HG02981 (cell line): ENCODE data around the gene KCNQ1OT1.

Experiments used
- ATAC-seq: cut with Tn5 transposase; IDR thresholded peaks from one replicate; pipeline ENCODE4 v1.9.1; 2021; ENCODE audit warnings: mild to moderate bottlenecking, moderate library complexity; ENCODE audit not compliant: unreplicated experiment

Gene KCNQ1OT1

DNA sequence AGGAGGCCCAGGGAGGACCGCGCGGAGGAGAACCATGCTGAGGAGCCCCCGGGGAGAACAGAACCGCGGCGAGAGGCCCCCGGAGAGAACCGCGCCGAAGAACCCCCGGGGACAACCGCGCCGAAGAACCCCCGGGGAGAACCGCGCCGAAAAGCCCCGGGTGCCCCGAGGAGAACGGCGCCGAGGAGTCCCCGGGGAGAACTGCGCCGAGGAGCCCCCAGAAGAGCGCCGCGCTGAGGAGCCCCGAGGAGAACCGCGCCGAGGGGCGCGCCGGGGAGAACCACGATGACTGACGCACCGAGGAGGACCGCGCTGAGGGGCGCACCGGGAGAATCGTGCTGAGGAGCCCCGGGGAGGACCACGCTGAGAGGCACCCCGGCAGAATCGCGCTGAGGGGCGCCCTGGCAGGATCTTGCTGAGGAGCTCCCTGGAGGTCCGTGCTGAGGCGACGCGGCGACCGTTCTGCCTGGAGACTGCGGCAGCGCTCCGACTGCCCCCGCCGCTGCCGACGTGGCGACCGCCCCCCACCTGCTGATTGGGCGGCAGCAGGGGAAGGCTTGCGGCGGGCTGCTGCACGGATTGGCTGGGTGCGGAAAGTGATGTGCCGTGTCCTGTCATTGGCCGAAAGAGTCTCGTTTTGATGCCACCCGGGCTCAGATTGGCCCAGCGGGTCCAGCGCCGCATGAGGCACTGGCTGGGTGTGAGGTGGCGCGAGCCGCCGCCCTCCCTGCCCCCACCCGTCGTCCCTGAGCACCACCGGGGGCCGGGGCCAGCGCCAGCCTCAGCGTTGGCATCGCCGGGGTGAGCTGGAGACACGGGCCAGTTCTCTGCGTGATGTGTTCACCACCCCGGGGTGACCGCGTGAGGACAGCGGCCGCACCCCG lies at the start of gene KCNQ1OT1:
Gene KCNQ1OT1, minus strand, starts transcription at position 464 of the 884 bp plus-strand sequence.
- ATAC-seq, result peak; percentile 86

DNA sequence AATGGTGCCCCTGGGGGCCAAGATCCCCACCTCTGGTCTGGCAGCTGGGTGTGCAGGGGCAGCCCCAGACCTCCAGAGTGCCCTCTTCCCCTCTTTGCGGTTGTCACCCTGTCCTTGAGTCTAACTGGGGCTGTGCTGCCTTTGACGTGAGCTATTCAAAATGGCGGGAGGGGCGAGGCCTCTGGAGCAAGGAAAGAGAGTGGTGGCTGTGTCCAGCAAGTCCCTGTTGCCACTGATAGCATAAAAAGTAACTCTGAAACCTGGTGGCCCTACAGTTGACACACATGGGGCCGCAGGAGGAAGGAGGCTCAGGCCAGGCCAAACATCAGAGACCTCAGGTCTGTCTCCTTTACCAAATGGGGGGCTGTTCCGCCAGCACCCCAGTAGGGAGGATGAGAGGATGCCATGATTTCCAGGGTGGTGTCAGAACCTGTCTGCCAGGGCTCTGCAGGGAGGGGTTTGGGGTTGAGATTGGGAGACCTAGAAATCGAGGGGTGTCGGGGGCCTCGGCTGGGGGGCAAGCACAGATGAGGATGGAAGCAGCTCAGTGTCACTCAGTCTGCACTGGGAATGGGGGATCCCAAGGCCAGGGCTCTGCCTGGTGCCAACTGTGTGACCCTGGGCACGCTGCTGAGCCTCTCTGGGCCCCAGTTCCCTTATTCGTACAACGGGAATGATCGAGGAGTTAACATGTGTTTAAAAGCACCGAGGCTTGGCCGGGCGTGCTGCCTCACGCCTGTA lies 49.2 kb upstream of the KCNQ1OT1 start:
- ATAC-seq, result no peak

DNA sequence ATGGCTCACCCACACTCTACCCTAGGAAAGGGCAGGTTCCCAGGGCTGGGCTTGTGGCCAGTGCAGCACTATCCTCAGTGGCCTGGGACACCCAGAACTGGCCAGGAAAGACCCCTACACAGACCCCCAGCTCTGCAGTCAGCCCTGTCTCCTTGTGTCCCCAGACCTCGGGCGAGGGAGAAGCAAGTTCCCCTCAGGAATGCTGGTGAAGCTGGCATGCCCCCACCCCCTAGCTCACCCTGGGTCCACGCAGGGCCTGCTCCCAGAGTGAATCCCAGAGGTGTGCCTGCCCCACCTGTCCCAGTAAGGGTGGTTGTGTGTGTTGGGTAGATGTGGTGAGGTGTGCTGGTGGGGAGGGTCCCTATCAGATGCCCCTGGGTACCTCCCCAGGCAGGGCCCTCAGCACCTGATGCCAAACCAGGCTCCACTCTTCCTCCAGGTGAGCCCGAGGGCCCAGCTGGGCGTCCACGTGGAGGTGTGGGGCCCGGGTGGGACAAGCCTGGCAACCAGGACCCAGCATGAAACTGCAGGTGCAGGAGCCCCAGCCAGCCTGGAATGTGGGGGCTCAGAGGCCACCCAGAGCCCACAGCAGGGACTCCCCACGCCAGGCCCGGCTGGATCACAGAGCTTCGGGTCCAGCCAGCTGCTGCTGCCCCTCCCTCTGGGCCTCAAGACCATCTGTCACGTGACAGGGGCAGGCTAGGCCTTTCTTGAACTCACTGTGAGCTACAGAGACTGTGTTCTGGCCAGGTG lies 48.4 kb upstream of the KCNQ1OT1 start:
- ATAC-seq, result no peak

DNA sequence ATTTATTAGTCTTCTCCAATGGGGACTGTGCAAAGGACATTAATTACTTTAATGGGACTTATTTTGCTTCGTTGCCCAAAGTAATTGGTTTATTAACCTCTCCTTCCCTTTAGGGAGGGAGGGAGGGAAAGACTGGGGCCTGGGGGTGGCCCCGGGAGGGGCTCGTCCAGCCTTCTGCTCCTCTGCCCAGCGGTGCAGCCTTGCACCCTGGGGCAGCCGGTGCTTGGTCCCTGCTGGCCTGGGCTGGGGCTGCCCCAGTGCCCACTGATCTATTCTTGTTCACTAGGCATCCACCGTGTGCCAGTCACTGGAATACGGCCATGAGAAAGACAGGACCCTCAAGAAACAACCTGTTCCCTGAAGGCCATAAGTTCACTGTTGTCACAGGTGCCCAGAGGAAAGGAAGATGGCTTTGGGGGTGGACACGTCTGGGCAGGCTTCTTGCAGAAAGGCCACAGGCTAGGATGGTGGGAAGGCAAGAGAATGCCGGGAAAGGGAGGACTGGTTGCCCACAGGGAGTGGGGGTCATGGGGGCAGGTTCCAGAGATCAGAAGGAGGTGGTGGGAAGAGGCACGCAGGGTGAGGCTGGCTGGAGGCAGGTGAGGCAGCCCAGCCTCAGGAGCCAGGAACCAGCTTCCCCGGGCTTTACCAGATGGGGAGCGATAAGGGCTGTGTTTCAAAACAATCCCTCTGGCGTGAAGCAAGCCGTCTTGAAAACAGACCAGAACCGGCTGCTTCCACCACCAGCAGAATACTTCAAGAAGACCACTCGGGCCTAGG lies 47.6 kb upstream of the KCNQ1OT1 start:
- ATAC-seq, result no peak

DNA sequence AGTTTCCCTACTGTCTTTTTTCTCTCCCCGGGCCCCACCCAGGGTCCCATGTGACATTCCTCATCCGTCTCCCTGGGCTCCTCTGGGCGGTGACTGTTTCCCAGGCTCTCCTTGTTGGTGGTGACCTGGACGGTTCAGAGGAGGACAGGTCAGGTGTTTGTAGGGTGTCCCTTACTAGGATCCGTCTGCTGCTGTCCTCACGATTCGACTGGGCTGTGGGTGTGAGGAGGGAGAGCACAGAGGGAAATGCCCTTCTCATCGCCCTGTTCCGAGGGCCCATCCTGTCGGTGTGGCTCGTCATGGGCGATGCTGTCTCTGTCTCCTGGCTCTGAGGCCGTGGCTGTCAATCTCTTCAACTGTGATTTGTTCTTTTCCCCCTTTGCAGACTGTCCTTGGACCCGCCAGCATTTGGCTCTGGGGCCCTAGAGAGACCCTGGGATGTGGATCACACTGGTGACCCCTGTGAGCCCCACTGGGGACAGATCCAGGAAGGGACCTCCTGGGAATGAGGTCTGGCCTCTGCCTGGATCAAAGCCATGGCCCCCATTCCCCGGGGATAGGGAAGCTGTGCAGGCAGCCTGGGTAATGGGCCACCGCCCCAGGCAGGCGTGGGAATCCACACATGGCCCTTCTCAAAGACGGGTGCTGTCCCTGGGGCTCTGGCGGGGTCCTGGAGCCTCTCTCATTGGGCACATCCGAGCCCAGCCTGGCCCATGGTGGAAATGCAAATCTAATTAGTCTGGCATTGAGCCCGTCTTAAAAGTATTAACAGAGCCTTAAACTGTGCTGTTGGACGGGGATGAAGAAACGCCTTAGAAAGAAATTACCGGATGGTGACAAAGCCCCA lies 46.8 kb upstream of the KCNQ1OT1 start:
- ATAC-seq, result no peak

DNA sequence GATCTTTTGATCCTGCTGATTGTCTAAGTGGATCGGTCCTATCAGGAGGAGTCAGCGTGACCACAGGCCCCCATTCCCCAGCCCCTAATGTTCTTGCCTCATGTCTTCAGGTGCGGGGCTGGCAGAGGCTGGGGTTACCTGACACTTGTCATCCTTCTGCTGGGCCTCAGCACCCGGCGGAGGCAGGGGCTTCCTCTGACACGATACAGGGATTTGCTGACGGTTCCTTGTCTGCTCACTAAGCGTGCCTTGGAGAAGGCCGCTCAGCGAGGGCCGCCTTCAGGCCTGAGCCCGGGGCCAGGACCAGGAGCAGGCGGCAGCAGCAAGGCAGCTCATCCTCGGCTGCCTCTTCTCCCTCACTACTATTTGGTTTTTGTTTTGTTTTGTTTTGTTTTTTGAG lies 45.7 kb upstream of the KCNQ1OT1 start:
- ATAC-seq, result no peak

DNA sequence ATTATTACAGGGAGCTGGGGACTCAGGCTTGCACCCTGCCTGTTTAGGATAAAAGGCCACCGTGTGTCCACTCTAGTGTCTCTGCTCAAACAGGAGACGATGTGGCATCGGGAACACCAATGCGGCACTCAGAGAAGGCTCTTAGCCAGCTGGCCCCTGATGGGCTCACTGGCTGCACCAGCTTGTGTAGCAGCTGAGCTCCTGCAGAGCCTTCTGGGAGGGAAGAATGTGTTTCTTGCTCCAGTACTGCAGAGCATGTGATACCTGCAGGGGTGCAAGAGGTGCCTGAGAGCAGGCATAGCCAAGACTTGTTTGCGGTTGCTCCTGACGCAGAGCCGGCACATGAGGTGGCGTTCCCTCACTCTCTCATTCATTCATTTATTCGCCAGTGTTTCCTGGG lies 44.4 kb upstream of the KCNQ1OT1 start:
- ATAC-seq, result no peak

DNA sequence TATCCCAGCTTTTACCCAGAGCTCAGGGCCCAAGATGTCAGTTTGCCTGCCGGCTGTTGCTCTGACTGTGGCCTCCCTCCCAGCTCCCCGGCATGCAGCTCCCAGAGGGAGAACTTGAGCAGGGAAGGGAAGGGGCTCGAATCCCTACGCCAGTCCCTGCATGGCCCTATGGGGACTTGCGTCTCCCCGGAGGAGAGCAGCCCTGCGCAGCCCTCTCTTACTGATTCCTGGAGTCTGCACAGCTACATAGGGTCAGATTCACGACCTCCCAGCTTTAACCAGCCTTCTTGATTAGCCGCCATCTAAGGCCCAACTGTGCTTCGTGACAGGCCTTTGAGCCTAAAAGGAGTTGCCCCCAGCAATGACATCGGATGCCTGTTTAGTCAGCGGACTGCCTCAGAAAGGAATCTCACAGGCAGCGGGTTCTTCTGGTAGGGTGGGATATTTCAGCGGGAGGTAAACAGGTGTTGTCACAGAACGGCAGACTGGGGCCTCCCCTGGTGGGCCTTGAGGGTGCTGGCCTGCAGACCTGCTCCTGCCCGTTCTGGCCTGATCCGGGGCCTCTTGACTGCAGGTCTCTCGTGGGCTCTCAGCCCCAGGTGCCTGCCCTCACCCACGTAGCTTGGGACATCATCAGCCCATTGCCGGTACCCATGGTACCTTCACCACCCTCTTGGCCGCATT lies 43.8 kb upstream of the KCNQ1OT1 start:
- ATAC-seq, result no peak

DNA sequence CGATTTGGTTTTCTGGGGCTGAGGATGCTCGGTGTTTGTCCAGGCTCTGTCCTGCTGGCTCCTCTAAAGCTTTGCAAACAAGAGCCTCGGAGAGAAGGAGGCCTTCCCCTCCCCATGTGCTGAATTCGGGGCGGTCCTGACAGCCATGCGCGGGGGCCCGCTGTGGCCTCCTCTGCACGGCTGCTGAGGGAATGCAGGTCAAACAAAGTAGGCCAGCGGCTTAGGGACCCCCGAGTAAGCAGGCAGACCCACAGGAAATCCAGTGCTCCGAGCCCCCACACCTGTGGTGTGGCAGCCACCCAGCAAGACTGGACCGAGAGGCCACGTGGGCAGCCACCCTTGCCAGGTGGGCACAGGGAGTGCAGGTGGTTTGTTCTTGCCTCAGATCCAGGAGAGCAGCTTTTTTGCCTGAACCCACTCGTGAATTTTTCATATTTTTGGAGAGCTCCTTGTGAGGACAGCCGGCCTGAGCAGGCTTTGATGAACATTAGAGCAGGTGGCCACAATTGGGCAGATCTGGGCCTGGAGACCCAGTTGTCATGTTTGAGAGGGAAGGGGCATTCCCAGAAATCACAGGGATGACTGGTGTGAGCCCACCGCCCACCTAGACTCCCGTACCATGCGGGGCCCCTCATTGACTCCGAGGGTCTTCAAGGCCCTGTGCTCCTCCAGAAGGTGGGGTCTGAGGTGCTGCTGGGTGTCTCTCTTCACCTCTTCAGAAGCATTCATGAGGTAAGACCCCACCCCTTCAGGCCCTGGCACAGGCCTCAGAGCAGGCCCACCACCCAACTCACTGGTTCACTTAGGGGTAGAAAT lies 43.0 kb upstream of the KCNQ1OT1 start:
- no peak for ATAC-seq

DNA sequence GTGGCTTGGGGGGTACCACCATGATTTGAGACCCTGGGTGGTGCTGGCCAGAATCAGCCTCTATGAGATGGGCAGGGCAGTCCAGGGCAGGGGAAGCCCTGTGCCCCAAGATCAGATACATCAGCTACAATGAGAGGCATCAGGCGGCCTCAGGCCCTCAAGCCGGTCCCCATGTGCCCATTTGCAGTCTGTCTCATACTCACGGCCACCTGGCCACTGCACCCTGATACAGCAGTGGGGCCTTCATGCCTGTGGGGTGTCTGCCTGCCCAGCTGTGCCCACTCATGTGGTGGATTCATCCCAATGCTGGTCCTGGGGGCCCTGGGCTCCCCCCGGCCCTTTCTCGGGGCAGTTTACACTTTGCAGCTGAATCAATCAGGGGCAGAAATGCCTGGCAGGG lies 42.4 kb upstream of the KCNQ1OT1 start:
- ATAC-seq, result no peak

DNA sequence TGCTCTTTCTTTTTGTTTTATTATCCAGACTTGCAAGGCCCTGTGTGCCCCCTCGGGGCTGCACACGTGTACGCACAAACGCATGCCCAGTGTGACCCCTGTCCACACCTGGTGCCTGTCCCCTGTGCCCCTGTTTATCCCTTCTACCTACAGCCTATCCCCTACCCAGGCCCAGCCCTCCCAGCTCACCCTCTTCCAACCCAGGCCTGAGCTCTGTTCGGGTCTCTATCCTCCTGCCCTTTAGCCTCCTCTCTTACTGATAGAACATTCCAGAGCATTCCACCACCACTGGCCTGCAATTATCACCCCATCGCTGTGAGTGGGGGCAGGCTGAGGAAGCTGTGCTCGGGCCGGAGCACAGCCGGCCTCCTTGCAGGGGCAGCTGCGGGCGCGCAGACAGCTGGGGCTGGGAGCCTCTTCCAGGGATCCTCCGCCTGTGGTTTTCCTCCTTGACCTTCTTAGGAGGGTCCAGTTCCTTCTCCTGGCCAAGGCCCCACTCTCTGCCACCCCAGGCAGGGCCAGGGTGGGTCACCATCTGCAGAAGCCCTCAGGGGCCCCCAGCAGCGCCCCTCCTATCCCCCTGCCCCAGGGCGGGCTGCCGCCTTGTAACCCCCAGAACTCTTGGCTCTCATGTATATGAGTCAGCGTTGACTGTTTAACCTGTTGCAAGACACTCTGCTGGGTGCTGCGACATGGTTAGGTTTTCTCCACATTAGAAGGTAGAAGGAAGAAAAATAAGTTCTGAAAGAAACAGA lies 41.8 kb upstream of the KCNQ1OT1 start:
- ATAC-seq, result no peak

DNA sequence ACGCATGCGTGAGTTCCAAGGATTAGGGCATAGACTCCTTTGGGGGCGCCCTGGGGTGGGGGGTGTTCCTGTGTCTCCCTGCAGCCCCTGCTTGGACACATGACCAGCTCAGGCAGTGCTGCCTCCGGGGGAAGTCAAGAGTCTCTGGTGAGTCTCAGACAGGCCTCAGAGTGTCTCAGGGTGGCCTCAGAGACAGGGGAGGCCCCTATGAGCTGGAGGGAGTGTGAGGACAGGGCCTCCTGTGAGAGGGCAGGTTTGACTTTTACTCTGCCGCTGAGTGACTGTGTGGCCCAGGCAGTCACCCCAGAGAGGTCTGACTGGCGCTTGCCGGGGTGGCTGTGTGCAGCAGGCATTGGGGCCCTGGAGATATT lies 41.2 kb upstream of the KCNQ1OT1 start:
- ATAC-seq, result no peak

DNA sequence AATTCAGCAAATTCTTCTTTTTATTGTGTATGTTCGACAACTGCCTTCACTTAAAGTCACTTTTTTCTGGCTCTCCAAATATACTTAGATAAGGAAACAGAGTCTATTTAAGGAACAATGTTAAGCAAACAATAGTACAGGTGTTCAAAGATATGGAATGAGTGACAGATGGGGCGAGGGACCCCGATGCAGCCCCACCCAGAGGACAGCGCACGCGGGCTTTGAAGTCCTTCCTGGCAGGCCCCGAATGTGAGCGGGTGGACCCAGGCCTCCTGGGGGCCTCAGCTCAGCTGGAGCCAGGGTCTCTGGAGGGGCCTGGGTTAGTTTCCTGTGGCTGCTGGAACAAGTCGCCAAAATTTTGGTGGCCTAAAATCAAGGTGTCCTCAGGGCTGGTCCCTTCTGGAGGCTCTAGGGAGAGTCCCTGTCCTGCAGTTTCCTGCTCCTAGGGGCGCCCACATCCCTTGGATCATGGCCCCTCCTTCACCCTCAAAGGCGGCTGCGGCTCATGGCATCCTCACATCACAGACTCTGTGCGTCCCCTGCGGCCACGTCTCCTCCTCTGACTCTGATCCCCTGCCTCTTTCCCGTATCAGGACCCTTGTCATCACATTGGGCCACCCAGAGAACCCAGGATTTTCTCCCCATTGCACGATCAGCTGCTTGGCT lies 40.6 kb upstream of the KCNQ1OT1 start:
- ATAC-seq, result no peak

DNA sequence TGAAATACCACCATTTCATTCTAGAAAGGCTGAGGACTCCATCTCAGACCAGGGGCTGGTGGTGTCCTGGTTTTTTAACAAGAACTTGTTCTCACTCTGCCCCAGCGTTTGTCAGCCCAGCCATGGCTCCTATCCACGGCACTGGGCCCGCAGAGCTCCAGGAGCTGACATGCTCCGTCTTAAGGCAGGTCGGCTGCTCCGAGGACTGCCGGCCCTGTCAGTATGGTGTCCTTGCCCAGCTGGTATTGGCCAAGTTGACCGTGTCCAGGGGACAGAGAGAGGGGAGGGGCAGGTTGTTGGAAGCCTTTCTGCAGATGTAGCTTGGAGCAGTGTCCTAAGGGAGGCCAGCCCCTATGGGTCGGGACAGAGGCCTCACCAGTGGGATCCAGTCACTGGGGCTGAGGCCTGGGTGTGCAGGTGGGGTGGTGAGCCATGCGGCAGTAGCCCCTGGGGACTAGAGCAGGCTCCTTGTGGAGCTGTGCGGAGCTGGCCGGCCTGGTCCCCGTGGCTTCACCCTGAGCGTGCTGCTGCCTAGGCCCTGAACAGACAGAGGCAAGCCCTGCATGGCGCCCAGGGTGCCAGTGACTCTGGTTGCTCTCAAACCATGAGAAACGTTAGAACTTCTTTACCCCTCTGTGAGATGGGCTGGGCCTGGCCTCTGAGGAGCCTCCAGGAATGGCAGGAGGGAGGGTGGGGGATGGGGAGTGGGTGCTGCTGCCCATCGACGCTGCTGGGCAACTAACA lies 39.9 kb upstream of the KCNQ1OT1 start:
- ATAC-seq, result no peak

DNA sequence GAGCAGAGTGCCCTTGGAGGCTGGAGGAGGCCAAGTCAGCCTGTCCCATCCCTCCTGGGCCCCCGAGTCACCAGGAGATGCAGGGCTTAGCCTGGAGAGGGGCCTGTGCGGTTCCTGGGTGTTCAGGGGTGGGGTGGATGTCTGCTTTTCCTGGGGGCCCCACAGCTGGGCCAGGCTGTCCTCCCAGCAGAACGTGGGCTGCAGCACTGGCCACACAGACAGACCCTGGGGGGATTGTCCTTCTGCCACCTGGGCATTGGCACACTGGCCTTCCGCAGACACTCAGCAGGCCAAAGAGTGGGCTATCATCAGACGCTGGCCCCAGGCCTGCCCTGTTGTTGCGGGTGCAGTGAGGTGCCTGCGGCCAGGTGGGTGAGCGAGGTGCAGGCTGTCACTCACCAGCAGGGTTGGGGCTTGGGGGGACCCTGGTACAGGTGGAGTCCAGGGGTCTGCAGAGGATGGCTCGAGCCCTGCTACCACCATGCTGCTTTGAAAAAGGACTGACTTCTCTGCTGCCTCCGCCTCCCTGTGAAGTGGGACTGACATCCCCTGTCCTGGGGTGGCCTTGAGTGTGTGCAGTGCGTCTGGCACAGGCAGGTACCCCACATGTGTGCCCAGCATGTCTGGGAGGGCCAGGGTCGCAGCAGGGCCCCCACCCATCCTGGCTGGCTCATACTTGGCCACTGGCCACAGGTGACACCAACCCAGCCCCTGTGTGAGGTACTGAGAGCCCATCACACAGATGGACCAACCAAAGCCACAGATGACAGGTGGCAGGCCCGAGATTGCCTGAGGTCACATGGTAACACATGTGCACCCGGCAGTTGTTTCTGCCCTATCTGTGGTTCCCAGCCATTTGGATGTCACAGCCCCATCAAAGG lies 39.0 kb upstream of the KCNQ1OT1 start:
- ATAC-seq, result no peak

DNA sequence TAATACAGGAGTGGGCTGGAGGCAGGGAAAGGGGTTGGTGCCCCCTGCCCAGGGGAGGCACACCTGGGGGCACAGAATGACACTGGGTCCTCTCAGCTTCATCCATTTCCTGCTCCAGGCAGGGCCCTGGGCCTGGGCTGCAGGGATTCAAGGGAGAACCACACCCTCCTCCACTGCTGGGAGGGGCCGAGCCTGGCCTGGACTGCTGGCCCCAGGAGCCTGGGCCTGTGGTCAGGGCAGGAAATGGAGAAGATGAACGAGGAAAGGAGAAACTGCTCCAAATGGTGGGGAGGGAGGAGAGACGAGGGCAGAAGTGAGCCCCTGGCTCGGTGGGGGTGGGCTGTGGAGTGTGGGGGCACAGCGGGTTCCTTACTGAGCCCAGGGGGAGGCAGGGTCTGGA lies 38.1 kb upstream of the KCNQ1OT1 start:
- ATAC-seq, result no peak
